Measurements from ENCODE around the gene GFRA1. TPM values are rescaled to one million over a fixed set of nuclear protein-coding genes. Genes with fewer than 3 reads are reported as not detected.

Gene GFRA1
- polyA plus RNA-seq, 1 donor (not counting 4 experiments of a cell fraction or from before 2014, with no cell fraction given): not detected

GRCh38 chr10:116014871-116015582, 258.0 kb downstream of the GFRA1 start:
- Histone ChIP-seq H3K4me1 (ENCODE audit: control insufficient read depth, extremely low read depth, insufficient read depth, low read length) (no peaks in the 10 kb centered on the region), H3K36me3 (ENCODE audit: control insufficient read depth in 2 of 2, extremely low read depth in 1 of 2, insufficient read depth in 2 of 2, low read length in 2 of 2) (no peaks in the 10 kb centered on the region), H3K27me3 (ENCODE audit: control insufficient read depth, extremely low read depth, insufficient read depth, low read length) (no peaks in the 10 kb centered on the region), H3K79me2 (ENCODE audit: control insufficient read depth, insufficient read depth, low read length) (no peaks in the 10 kb centered on the region), H4K20me1 (ENCODE audit: control insufficient read depth, extremely low read depth, insufficient read depth, low read length) (no peaks in the 10 kb centered on the region), H2AFZ (ENCODE audit: control insufficient read depth, low read length) (no peak overlapping the region), H3K9me1 (ENCODE audit: control insufficient read depth, extremely low read depth, insufficient read depth, low read length) (no peaks in the 10 kb centered on the region), H3K9me3 (ENCODE audit: control insufficient read depth, low read depth, low read length) (no peaks in the 10 kb centered on the region), H3K4me2 (ENCODE audit: control insufficient read depth, extremely low read depth, insufficient read depth, low read depth, low read length) (no peak overlapping the region), H3K27ac (ENCODE audit: control insufficient read depth, insufficient read depth, low read length) (no peak overlapping the region), H3K4me3 (ENCODE audit: control insufficient read depth in 2 of 3, extremely low read depth in 1 of 3, insufficient read depth in 2 of 3, low read depth in 1 of 3, low read length in 3 of 3) (no peak overlapping the region), H3K9ac (ENCODE audit: control insufficient read depth, extremely low read depth, insufficient read depth, low read length) (no peak overlapping the region)
- DNase-seq (ENCODE audit: low read depth, low spot score) (no peak), FAIRE-seq (no peak)
- TF ChIP-seq CTCF (optimal IDR thresholded peaks at IDR 0.05 in 1 of 3, IDR thresholded peaks at IDR 0.05 in 1 of 3, conservative IDR thresholded peaks at IDR 0.05 in 1 of 3; ENCODE audit: extremely low read depth in 1 of 3, insufficient read depth in 2 of 3, low read length in 3 of 3) (no peak), EZH2 (IDR thresholded peaks at IDR 0.05; ENCODE audit: low read length) (no peak)
- dilution Hi-C loops (cut with MboI; ENCODE audit: extremely low pct_ligation_motif_present, low sequenced_read_pairs): no loop called here

GRCh38 chr10:116014326-116014725, 258.7 kb downstream of the GFRA1 start:
- dilution Hi-C loops (cut with MboI; ENCODE audit: extremely low pct_ligation_motif_present, low sequenced_read_pairs): no loop called here
- no peaks in the 10 kb centered on the region for H3K4me1 ChIP-seq (ENCODE audit: control insufficient read depth, extremely low read depth, insufficient read depth, low read length)
- H3K9ac ChIP-seq (ENCODE audit: control insufficient read depth, extremely low read depth, insufficient read depth, low read length): no peak overlapping the region
- H3K4me3 ChIP-seq (ENCODE audit: control insufficient read depth in 2 of 3, extremely low read depth in 1 of 3, insufficient read depth in 2 of 3, low read depth in 1 of 3, low read length in 3 of 3): no peak overlapping the region
- H3K79me2 ChIP-seq (ENCODE audit: control insufficient read depth, insufficient read depth, low read length): no peaks in the 10 kb centered on the region
- DNase-seq (ENCODE audit: low read depth, low spot score) (no peak), FAIRE-seq (no peak)
- no peaks in the 10 kb centered on the region for H4K20me1 ChIP-seq (ENCODE audit: control insufficient read depth, extremely low read depth, insufficient read depth, low read length)
- no peak overlapping the region for H2AFZ ChIP-seq (ENCODE audit: control insufficient read depth, low read length)
- TF ChIP-seq CTCF (optimal IDR thresholded peaks at IDR 0.05 in 1 of 3, IDR thresholded peaks at IDR 0.05 in 1 of 3, conservative IDR thresholded peaks at IDR 0.05 in 1 of 3; ENCODE audit: extremely low read depth in 1 of 3, insufficient read depth in 2 of 3, low read length in 3 of 3) (no peak), EZH2 (IDR thresholded peaks at IDR 0.05; ENCODE audit: low read length) (no peak)
- H3K27me3 ChIP-seq (ENCODE audit: control insufficient read depth, extremely low read depth, insufficient read depth, low read length): no peaks in the 10 kb centered on the region
- H3K9me1 ChIP-seq (ENCODE audit: control insufficient read depth, extremely low read depth, insufficient read depth, low read length): no peaks in the 10 kb centered on the region
- no peaks in the 10 kb centered on the region for H3K9me3 ChIP-seq (ENCODE audit: control insufficient read depth, low read depth, low read length)
- H3K36me3 ChIP-seq (ENCODE audit: control insufficient read depth in 2 of 2, extremely low read depth in 1 of 2, insufficient read depth in 2 of 2, low read length in 2 of 2): no peaks in the 10 kb centered on the region
- H3K4me2 ChIP-seq (ENCODE audit: control insufficient read depth, extremely low read depth, insufficient read depth, low read depth, low read length): no peak overlapping the region
- no peak overlapping the region for H3K27ac ChIP-seq (ENCODE audit: control insufficient read depth, insufficient read depth, low read length)
